GM19324 (cell line): ENCODE results near the gene CYB5RL.
"Not testable (repeated sequence)": the region's sequence is repeated elsewhere in the genome, so short reads cannot be mapped to it uniquely, and the experiment has no call there.

Experiments used
- ATAC-seq: cut with Tn5 transposase; IDR thresholded peaks from one replicate; pipeline ENCODE4 v1.9.1; 2021; ENCODE audit warnings: mild to moderate bottlenecking, moderate library complexity; ENCODE audit not compliant: unreplicated experiment, low FRiP score

CYB5RL gene

DNA sequence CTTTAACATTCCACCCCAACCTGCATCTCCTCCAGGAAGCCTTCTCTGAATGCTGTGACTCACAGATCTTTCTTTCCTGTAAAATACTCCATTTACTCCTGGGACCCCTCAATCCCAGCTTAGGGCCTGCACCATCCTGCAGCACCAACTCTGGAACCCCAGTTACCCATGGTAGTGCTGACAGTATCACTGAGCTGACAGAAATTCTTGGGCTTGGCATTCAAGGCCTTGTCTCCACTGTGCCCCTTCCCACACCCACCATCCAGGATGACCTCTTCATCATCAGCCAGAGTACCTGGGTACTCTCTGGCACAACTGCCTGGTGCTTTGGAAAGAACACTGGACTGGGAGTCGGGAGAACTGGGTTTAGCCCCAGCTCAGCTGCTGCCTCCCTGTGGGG lies 8.3 kb downstream of the CYB5RL start:
- ATAC-seq = no peak

DNA sequence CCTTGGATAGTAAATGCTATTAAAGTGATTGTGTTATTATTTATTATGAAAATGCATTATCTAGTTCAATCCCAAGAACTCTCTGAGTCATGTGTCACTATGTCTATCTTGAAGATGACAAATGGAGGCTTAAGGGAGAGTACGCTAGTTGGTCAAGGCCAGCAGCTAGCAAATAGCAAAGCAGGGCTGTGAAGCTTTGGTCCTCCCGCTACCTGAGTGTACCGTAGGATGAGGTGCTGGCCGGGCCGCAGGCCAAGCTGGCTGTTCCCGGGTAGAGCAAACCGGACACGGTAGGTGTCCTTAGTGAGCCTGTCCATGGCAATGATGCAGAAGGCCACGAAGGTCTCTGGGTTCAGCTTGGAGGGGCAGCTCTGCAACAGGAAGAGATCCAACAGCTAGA lies 9.3 kb downstream of the CYB5RL start:
- ATAC-seq = no peak

DNA sequence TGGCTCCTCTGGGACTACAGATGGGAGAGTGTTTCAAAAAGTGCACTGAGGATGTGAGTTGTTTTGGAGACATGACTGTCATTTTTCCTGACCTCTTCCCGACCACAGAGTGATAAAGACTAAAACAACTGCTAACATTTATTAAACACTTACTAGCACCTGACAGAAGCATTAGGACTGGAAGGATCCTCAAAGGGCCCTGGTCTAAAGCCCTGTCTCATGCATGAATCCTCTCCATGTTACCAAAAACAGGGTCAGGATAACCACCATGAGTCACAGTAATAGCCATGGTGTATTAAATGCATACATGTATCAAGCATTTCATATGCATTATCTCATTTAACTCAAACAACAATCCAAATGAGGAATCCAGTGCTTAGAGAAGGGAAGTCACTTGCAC lies 11.5 kb downstream of the CYB5RL start:
- ATAC-seq = no peak

DNA sequence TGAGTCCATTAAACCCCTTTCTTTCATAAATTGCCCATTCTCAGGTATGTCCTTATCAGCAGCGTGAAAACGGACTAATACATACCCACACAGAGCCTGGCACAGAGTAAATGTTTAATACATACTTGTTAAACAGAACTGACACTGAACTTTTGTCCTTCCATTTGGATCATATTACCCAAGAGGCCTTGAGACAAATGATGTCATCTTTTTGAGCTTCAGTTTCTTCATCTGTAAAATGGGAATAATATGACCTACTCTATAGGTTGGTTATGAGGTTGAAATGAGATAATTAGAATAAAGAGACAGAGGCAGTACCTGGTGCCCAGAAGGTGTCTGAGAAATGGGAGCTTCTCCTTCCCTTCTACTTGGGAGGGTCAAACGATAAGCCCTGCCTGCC lies 13.8 kb downstream of the CYB5RL start:
- ATAC-seq = no peak

DNA sequence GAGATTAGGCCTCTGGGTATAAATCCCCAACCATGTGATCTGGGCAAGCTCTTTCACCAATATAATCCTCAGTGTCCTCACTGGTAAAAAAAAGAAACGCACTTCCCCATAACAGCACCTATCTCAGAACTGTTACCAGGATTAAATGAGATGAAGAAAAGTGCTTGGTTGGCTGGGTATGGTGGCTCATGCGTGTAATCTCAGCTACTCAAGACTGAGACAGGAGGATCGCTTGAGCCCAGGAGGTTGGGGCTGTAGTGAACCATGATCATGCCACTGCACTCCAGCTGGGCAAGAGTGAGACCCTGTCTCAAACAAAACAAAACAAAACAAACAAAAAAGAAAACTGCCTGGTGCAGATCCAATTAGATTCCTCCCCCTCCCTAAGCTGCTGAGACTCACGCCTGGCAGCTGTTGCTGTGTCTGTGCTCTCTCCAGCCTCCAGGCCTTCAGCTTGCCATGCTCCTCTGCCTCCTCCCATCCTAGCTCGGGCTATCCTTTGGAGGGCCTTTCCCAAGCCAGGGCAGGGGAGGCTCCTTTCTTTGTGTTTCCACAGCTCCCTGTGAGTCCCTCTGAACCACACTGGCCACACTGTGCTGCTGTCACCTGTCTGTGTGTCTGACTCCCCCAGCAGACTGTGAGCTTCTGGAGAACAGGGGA lies 19.0 kb downstream of the CYB5RL start:
- no peak for ATAC-seq

DNA sequence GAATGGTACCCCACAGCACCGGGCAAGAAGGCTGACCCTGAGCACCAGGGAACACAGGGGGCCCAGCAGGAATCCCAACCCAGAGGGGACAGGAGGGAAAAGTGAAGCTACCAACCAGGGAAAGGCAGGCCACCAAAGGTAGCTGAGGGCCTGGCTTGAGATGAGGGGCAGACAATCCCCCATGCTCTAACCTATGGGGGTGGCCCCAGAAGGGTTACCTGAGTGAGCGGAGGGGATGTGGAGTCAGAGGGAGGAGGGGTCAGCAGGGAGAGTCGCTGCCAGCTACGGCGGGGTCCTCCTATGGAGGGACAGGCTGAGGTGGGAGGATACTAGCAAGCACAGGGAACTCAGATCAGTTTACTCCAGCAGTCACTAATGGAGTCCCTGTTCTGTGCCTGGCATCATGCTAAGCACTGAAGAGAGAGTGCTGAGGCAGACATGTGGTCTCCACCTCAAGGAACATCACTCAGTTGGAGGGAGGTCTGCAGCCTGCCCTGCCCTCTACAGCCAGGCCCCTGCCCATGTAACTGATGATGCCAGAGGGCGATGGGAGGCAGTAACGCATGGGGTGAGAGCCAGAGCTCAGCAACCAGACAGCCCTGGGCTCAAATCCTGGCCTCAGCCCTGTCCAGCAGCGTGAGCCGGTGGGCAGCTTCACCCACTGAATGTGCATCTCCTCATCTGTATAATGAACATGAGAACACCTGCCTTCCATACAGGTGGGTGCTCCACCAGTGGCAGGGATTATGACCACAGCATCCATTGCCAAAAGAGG lies 21.3 kb downstream of the CYB5RL start:
- no peak for ATAC-seq

DNA sequence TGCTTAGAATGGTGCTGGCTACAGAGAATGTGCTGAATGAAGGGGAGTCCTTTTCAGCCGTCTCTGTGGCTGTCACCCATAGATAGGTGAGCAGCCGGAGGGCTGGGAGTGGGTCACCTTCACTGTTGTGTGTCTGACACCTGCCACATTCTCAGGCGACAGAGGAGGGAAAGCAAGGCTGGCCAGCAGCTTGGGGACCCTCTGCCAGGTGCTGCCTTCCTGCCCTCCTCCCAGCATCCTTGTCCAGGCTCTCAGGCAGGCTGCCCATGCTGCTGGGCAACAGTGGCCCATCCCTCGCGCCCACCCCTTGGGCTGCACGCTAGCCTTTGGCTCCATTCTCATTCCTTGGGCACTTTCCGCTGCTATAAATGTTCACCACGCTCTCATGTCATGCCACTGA lies 22.1 kb downstream of the CYB5RL start:
- ATAC-seq = no peak

DNA sequence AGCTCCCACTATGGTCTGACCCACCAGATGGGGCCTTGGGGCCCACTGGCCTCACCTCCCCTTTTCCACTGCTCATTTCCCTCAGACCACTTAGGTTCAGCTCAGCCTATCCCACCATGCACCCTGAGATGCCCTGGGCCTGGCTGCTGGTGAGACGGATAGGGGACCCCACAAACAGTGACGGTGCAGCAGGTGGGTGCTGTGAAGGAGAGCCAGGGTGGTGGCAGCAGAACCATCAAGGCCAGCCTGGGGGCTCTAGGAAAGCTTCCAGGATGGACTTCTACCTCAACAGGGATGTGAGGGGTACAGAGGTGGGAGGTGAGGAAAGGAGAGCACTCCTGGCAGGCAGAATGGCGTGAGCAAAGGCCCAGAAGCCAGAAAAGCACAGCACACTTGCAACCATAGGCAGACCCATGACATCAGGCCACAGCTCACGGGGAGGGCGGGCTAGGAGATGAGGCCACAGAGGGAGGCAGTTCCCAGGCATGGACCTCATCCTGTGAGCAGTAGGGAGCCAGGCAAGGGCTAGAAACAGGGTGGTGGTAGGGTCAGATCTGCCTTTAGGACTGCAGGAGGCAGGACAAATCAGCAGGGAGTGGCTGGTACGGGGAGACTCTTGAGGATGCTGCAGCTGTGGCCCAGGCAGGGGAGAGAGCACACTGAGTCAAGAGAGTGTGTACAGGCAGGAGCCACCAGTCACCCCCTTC lies 23.1 kb downstream of the CYB5RL start:
- ATAC-seq = no peak

DNA sequence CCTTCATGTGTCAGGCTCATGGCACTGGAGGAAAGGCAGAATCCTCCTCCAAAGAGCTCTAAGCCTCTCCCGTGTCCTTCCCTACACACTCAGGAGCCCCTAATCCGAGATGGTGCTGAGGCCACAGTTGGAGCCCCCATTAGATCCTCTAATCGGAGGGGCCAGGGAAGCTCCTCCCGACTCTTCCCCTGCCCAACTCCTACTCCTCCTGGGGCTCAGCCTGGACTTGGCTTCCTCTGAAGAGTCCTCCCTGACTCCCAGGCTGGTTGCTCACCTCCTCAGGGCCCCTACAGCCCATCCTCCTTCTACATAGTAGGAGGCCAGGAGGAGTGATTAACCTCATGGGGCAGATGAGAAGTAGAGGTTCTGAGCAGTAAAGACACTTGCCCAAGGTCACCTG lies 25.7 kb downstream of the CYB5RL start:
- no peak for ATAC-seq

DNA sequence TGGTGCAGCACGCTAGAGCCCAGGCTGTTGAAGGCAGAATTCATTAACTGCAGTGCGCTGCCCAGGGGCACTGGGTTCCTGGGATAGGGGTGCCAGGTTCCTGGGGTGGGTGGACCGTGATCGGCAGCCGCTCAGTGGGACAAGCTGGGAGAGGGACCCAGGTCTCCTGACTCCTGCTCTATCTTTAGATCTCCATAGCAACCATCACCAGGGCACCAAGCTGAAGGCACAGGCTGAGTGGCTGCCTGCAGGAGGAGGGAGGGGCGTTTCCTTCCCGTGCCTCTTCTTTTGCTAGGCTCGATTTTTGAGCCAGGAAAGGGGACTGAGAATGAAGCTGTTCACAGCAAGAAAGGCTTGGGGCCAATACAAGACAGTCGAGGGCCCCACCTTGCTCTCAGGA lies 26.1 kb downstream of the CYB5RL start:
- ATAC-seq = no peak

DNA sequence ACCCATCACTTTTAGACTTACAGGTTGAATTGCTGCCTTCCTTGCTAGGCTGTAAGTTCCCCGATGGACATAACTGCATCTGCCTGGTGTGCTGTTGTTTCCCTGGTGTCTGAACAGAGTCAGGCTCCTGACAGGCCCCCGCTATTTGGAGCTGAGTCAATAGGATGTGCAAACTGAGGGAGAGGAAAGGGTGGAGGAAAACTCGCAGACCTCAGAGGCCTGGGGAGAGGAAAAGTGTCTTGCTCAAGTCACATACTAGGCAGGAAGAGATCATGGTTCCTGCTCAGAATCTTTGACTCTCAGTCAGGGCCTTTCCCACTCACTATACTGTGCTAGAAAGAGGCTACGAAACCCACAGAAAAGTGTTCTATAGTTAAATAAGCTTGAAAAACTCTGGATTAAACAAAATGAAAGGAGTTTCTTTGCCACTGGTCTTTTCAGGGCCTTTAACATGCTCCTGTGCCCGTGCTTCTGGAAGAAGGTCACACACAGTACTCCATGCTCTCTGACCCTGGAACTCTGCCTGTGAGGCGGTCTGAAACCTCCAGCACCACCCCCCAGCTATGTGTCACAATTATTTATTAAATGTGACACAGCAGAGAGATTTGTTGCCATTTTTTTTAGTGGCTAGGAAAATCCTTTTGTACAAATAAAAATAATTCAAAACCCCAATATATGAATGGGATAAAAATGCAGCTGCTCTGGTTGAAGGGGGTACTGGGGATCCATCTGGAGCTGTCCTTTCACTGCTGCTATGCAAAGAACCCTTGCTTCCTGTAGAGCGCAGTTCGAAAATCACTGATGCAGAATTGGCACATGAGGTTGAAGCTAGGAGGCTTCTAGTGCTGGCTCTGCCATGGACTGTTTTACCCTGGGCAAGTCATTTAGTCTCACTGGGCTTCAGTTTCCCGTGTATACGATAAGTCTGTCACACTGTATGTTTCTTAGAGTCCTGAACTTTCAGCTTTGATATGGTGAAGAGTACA lies 26.9 kb downstream of the CYB5RL start:
- ATAC-seq = no peak

DNA sequence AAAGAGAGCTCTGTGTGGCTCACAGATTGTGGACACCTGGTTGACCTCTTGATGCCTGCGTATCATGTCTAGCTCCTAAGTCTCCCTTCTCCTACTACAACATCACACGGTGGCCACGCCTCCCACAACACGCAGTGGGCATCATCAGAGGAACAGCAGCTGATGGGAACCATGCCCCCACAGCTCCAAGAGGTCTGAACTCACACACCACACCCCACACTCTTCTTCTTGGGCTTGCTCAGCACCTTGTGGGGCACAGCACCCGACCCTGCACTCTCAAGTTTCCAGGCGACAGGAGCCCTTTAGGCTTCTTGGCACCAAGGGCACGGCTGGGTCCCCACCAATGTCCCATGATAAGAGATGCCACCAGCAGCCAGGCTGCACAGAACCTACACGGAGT lies 28.2 kb downstream of the CYB5RL start:
- no peak for ATAC-seq

DNA sequence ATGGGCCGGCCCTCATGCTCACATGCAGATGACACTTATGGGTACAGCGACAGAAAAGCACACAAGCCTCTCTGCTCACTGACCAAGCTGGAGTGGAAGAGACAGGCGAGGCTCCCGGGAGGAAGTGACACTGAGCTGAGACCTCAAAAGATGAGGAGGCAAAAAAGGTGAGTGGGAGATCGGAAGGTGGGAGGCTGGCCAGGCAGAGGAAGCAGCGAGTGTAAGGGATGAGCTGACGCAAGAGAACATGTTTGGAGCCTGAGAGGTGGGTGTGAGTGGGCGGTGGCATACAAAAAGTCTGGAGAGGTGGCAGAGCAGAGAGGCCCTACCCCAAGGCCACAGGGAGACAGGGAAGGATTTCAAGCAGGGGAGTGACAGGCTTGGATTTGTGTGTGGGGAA lies 28.8 kb downstream of the CYB5RL start:
- ATAC-seq = no peak

DNA sequence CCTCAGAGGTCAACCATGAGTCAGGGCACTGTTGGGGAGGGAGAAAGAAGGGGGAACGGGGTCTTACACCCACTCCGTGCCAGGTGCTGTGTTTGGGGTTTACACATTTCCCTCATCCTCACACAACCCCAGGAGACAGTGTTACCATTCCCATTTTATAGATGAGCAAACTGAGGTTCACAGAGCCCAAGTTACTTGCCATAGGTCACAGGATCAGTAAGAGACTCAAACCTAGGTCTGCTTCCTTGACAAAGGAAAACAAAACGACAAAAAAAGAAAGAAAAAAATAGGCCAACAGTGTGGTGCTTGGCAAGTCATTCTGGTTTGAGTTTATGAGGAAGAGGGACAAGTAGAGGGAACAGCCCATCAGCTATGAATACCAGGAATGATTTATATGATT lies 30.8 kb downstream of the CYB5RL start:
- no peak for ATAC-seq

DNA sequence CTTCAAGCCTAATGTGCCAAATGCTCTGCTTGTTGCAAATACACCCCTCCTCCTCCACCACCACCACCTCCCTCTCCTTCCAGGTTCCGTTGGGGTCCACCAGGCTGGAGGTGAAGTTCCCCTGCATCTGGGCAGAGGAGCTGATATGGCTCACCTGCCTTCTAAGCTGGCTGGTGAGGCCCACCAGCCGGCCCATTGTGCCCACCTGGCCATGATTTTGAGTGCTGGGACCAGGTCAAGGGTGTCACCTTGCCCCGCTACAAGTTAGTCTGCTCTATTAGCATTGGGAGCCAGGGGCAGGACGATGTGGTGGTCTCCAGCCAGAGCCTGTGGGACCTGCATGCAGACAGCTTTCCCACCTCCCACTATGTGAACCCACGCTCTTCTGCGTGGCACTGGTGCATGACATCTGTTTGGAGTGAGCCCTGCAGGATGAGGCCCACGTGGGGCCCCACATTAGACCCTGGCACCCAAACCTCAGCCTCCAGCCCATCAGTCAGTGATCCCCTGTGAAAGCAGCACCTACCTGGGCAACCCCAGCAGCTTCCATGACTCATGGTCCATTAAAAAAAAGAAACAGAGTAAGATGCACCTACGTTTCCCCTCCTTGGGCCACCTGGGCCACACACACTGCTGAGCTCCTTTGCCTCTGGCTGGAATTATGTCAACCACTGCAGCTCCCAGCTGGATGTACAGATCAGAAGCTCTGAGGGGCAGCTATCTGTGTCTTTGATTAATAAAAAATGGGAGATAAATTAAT lies 31.4 kb downstream of the CYB5RL start:
- no peak for ATAC-seq

DNA sequence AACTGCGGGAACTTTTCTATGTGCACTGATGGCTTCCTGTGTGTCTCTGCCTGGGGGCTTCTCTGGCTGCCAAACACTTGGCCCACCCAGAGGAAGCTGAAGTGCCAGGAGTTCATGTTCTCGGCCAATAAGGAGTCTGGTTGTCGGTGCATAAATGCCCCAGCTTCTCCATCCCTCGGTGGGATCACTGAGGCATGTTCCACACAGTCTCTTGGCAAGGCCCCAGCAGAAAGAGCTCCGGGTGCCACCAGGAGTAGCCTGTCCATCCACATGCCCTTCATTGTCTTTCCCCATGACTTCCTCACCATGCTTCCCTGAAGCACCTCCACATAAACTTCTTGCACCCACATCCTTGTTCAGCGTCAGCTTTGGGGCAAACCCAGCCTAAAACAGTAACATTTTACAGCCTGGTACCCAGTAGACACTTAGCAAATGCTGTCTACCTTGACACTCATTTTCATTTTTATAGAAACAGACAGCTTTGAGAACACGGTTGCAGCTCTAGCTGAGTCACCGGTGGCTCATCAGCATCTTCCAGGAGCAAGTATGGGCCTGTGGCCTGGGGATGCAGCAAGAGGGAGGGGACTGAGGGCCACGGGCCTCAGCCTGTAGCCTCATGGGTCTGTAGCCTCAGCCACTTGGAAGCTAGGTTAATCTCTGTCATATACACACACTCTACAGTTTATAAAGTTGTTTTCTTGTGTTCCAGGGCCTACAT lies 32.2 kb downstream of the CYB5RL start:
- ATAC-seq = no peak

DNA sequence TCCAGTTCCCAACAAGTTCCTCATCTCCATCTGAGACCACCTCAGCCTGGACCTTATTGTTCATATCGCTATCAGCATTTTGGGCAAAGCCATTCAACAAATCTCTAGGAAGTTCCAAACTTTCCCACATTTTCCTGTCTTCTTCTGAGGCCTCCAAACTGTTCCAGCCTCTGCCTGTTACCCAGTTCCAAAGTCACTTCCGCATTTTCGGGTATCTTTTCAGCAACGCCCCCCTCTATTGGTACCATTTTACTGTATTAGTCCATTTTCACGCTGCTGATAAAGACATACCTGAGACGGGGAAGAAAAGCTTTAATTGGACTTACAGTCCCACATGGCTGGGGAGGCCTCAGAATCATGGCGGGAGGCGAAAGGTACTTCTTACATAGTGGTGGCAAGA lies 33.5 kb downstream of the CYB5RL start:
- ATAC-seq = not testable (repeated sequence)

DNA sequence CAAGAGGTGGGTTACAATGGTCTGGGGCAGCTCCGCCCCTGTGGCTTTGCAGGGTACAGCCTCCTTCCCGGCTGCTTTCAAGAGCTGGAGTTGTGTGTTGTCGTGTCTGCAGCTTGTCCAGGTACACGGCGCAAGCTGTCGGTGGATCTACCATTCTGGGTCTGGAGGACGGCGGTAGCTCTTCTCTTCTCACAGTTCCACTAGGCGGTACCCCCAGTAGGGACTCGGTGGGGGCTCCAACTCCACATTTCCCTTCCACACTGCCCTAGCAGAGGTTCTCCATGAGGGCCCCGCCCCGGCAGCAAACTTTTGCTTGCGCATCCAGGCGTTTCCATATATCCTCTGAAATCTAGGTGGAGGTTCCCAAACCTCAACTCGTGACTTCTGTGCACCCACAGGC lies 34.7 kb downstream of the CYB5RL start:
- no peak for ATAC-seq

DNA sequence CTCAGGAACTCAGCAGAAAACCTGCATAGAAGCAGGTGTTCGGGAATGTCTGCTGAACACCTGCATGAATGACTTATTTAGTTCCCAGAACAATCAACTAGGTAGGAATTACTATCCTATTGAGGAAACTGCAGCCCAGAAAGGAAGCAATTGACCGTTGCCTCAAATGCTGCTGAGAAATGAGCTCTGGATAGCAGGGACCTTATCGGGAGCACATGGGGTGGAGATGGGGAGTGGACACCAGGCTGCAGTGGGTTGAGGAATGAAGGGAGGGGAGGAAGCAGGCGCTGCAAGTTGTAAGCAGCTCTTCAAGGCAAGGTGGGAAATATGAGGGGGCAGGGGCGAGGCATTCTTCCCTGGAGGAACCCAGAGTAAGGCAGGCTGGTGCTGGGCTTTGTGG lies 36.3 kb downstream of the CYB5RL start:
- no peak for ATAC-seq
